CD4-positive, alpha-beta memory T cell (primary cell): ENCODE results near the gene EPB41. TPM values are rescaled to one million over a fixed set of nuclear protein-coding genes. Genes with fewer than 3 reads are reported as not detected.
"Not testable (repeated sequence)": the region's sequence is repeated elsewhere in the genome, so short reads cannot be mapped to it uniquely, and the experiment has no call there.

Experiments used
- CTCF ChIA-PET: fragments of 350-600 bp; sonication (Branson Sonifier 250); formaldehyde crosslinking; loops from one replicate; lab custom pipeline; 2021; ENCODE audit warnings: inconsistent platforms; ENCODE audit not compliant: partially characterized antibody; lab: Charles Lee
- POLR2A ChIA-PET: fragments of 350-600 bp; sonication (Branson Sonifier 250); formaldehyde crosslinking; loops from one replicate; lab custom pipeline; 2021; ENCODE audit not compliant: partially characterized antibody; lab: Charles Lee
- DNase-seq, 5 donors: peaks; one replicate each; pipeline versions ENCODE4 v3.0.0 to v3.0.0-alpha.2; 2020 to 2022; ENCODE audit warnings: mixed read lengths in 1 of 5
- H3K27ac ChIP-seq: one replicate; pipeline ENCODE4 v1.7.0; 2013; ENCODE audit warnings: low read depth, low read length
- H3K27me3 ChIP-seq: 2 replicates; pipeline ENCODE4 v1.7.0; 2013; ENCODE audit warnings: mild to moderate bottlenecking, low read length, moderate library complexity; ENCODE audit not compliant: insufficient read depth
- H3K36me3 ChIP-seq: 2 replicates; pipeline ENCODE4 v1.7.0; 2013; ENCODE audit warnings: mild to moderate bottlenecking, low read length, moderate library complexity; ENCODE audit not compliant: insufficient read depth
- H3K4me1 ChIP-seq: 2 replicates; pipeline ENCODE4 v1.7.0; 2013; ENCODE audit warnings: mild to moderate bottlenecking, low read length, moderate library complexity; ENCODE audit not compliant: insufficient read depth
- H3K4me3 ChIP-seq, 2 donors: one replicate each; pipeline ENCODE4 v1.7.0; 2013; ENCODE audit warnings: low read length in 2 of 2, mild to moderate bottlenecking in 1 of 2
- H3K9me3 ChIP-seq, 2 donors: one replicate each; pipeline ENCODE4 v1.7.0; 2013; ENCODE audit warnings: low read length in 2 of 2, control low read depth in 1 of 2; ENCODE audit not compliant: control insufficient read depth in 1 of 2
- H3K27ac Mint-ChIP-seq, 7 donors: one replicate each; pipeline ENCODE4 v1.8.0; 2020 to 2021; ENCODE audit warnings: mixed read lengths in 7 of 7, mild to moderate bottlenecking in 6 of 7, inconsistent platforms in 3 of 7, moderate library complexity in 3 of 7
- H3K27me3 Mint-ChIP-seq, 2 donors: one replicate each; pipeline ENCODE4 v1.8.0; 2020 to 2021; ENCODE audit warnings: mixed read lengths in 2 of 2
- H3K36me3 Mint-ChIP-seq, 2 donors: one replicate each; pipeline ENCODE4 v1.8.0; 2020 to 2021; ENCODE audit warnings: mixed read lengths in 2 of 2, inconsistent platforms in 1 of 2, mild to moderate bottlenecking in 1 of 2
- H3K4me1 Mint-ChIP-seq, 4 donors: one replicate each; pipeline ENCODE4 v1.8.0; 2020 to 2021; ENCODE audit warnings: mixed read lengths in 4 of 4, mild to moderate bottlenecking in 1 of 4
- H3K4me3 Mint-ChIP-seq, 8 donors: one replicate each; pipeline ENCODE4 v1.8.0; 2020 to 2021; ENCODE audit warnings: mixed read lengths in 8 of 8, mild to moderate bottlenecking in 7 of 8, moderate library complexity in 6 of 8, inconsistent platforms in 3 of 8
- H3K9me3 Mint-ChIP-seq, 8 donors: one replicate each; pipeline ENCODE4 v1.8.0; 2020 to 2021; ENCODE audit warnings: mixed read lengths in 8 of 8, mild to moderate bottlenecking in 5 of 8, inconsistent platforms in 3 of 8, moderate library complexity in 1 of 8
- intact Hi-C: fragments of 100-400 bp; cut with micrococcal nuclease; formaldehyde crosslinking; loops from one replicate; pipeline ENCODE4 v1.15.1; 2023
- polyA plus RNA-seq, 2 donors: library from polyadenylated mRNA; unstranded; fragments of 300-500 nt; fragmentation: Illumina TruSeq; gene quantifications; one replicate each; pipeline ENCODE4 v1.2.3, GENCODE V29; 2021
- total RNA-seq, 2 experiments: library from RNA; stranded (reverse); gene quantifications; one replicate each; pipeline ENCODE4 v1.2.3, GENCODE V29; 2021

EPB41 gene
- total and polyA plus RNA-seq, 4 experiments from 2014 or later: 56.1 to 321 (median 213) TPM

GRCh38 chr1:28936528-28936927, 22.2 kb downstream of the EPB41 start:
- no peaks in the 10 kb centered on the region for H3K27me3 ChIP-seq
- no peak for DNase-seq
- no peak overlapping the region for H3K4me3 ChIP-seq
- Mint-ChIP-seq H3K27ac (peak overlapping the region in 2 of 7 donors; percentile 4 to 27), H3K36me3 (peaks cover 0 to 5% of the 10 kb centered on the region in 2 donors), H3K27me3 (no peaks in the 10 kb centered on the region), H3K4me1 (peaks cover 62 to 90% (median 77%) of the 10 kb centered on the region in 4 donors), H3K9me3 (peaks cover 0 to 3% (median 0%) of the 10 kb centered on the region in 8 donors), H3K4me3 (peak overlapping the region in 4 of 8 donors; percentile 13 to 28 (median 22))
- ChIA-PET POLR2A (interaction anchor here (1.3 to 2.1 kb wide), 3 partner anchors 10 to 34 kb away, joined by 3 to 12 read pairs (median 10); partner anchors contain the start of gene EPB41), CTCF (interaction anchor here (1.3 kb wide), 1 partner anchor 97 kb away, joined by 5 read pairs; no protein-coding TSS in a partner anchor)
- no peak overlapping the region for H3K27ac ChIP-seq
- intact Hi-C loops: no loop called here
- H3K4me1 ChIP-seq: peaks cover 92% of the 10 kb centered on the region
- no peaks in the 10 kb centered on the region for H3K36me3 ChIP-seq
- H3K9me3 ChIP-seq: no peaks in the 10 kb centered on the region

DNA sequence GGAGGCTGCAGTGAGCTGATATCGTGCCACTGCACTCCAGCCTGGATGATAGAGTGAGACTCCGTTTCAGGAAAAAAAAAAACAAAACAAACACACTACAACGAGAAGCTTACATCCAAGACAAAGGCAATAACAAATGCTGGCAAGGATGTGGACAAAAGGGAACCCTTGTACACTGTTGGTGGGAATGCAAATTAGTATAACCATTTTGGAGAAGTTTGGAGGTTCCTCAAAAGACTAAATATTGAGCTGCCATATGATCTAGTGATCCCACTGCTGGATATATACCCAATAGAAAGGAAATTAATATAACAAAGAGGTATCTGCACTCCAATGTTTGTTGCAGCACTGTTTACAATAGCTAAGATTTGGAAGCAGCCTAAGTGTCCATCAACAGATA, 29.2 kb downstream of the EPB41 start:
- H3K27ac ChIP-seq, intact Hi-C loops, H3K36me3 Mint-ChIP-seq, DNase-seq, H3K27me3 ChIP-seq, H3K4me3 ChIP-seq, H3K27me3 Mint-ChIP-seq, H3K9me3 Mint-ChIP-seq, H3K9me3 ChIP-seq, H3K36me3 ChIP-seq: not testable (repeated sequence)
- peaks cover 77% of the 10 kb centered on the region for H3K4me1 ChIP-seq
- Mint-ChIP-seq H3K27ac (peak overlapping the region in 2 of 7 donors; percentile 80 to 85), H3K4me1 (peaks cover 45 to 85% (median 64%) of the 10 kb centered on the region in 4 donors), H3K4me3 (peak overlapping the region in 2 of 8 donors; percentile 17 to 55)
- ChIA-PET POLR2A (interaction anchor here (0.6 to 2.7 kb wide), 4 partner anchors 12 to 59 kb away, joined by 3 to 8 read pairs (median 4); no protein-coding TSS in a partner anchor), CTCF (interaction anchor here (0.9 to 1.1 kb wide), 2 partner anchors 10 kb away, joined by 3 read pairs; no protein-coding TSS in a partner anchor)

DNA sequence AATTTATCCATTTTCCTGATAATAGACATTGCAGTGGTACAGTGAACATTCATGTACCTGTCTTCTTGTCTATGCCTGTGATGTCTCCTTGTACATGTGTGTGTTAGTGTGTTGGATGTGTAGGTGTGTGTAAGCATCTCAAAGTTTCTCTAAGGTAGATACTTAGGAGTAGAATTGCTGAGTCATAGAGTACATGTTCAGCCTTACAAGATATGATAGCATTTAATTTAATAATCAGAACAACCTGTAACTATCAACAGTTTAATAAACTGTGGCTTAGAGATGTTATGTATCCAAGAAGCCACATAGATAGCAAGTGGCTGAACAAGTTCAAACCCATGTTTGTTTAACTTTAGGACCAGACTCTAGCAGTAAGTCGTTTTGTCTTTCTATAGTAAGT, 35.6 kb downstream of the EPB41 start:
- Histone ChIP-seq H3K27me3 (no peaks in the 10 kb centered on the region), H3K4me3 (no peak overlapping the region), H3K27ac (no peak overlapping the region), H3K4me1 (peaks cover 52% of the 10 kb centered on the region), H3K9me3 (no peaks in the 10 kb centered on the region), H3K36me3 (no peaks in the 10 kb centered on the region)
- intact Hi-C loops: loop anchor here (5.0 kb wide), 1 partner anchor 33 kb away; no protein-coding TSS in a partner anchor
- H3K9me3 Mint-ChIP-seq: no peaks in the 10 kb centered on the region
- POLR2A ChIA-PET: no interaction called here
- peaks cover 32 to 68% (median 48%) of the 10 kb centered on the region in 4 donors for H3K4me1 Mint-ChIP-seq
- no peaks in the 10 kb centered on the region for H3K27me3 Mint-ChIP-seq
- CTCF ChIA-PET: no interaction called here
- H3K27ac Mint-ChIP-seq: peak overlapping the region in 2 of 7 donors; percentile 37 to 42
- H3K36me3 Mint-ChIP-seq: peaks cover 4 to 9% of the 10 kb centered on the region in 2 donors
- H3K4me3 Mint-ChIP-seq: no peak overlapping the region
- no peak for DNase-seq

DNA sequence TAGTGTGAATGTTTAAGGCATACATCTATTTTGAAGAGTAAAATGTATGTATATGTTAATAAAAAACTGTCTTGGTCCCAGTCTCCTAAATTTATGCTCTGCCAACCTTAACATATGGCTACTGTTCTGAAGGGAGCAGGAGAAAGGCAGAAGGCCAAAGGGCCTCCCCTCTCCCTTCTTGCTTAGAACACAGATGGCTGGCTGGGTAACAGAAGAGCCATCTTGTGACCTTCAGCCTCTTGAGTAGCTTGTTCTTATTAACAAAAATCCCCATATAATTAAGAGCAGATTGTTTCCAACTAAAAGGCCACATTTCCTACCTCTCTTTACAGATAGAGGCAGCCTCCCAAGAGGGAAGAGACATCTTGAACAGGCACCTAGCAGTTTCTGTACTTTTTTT, 36.1 kb downstream of the EPB41 start:
- no peak overlapping the region for H3K4me3 Mint-ChIP-seq

DNA sequence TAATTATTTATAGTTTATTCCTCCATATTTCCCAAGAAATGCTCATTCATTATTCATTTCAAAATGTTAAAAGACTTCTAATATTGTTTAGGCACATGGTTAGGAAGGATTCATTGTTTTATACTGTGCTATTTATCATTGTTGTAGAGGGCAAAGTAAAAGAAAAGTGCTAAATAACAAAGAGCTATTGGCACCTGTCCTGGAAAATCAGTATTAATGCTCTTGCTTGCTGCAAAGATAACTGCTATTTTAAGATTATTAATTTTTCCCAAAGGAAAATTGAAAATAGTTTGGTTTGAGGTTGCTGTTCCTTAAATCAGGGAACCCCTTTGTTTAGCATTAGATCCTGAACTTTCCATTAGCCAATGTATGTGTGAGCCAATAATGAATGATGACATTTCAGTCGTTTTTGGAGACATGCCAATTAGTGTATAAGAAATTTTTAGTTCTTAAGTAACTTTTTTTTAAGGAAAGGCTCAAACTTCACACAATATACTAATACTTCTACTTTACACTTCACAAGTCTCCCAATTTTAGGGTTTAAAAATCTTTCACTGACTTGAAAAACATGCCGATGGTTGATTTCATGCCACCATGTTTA, 39.9 kb downstream of the EPB41 start:
- Histone ChIP-seq H3K27ac (no peak overlapping the region), H3K4me1 (peaks cover 39% of the 10 kb centered on the region), H3K9me3 (no peaks in the 10 kb centered on the region), H3K4me3 (no peak overlapping the region), H3K27me3 (no peaks in the 10 kb centered on the region), H3K36me3 (no peaks in the 10 kb centered on the region)
- Mint-ChIP-seq H3K4me3 (peak overlapping the region in 1 of 8 donors; percentile 54), H3K36me3 (peaks cover 4 to 9% of the 10 kb centered on the region in 2 donors), H3K27me3 (no peaks in the 10 kb centered on the region), H3K27ac (no peak overlapping the region), H3K4me1 (peaks cover 34 to 77% (median 54%) of the 10 kb centered on the region in 4 donors), H3K9me3 (peaks cover 0 to 2% (median 0%) of the 10 kb centered on the region in 8 donors)
- intact Hi-C loops: loop anchor here (5.0 kb wide), 1 partner anchor 37 kb away; no protein-coding TSS in a partner anchor
- ChIA-PET POLR2A (no interaction called here), CTCF (interaction anchor here (0.7 kb wide), 1 partner anchor 20 kb away, joined by 3 read pairs; no protein-coding TSS in a partner anchor)
- no peak for DNase-seq

More for the DNA sequence above, 36.1 kb downstream of the EPB41 start:
- peak overlapping the region in 2 of 7 donors; percentile 25 to 77 for H3K27ac Mint-ChIP-seq
- ChIA-PET POLR2A (no interaction called here), CTCF (no interaction called here)
- Histone ChIP-seq H3K36me3 (no peaks in the 10 kb centered on the region), H3K27ac (no peak overlapping the region), H3K27me3 (no peaks in the 10 kb centered on the region), H3K4me1 (peaks cover 54% of the 10 kb centered on the region), H3K9me3 (no peaks in the 10 kb centered on the region), H3K4me3 (no peak overlapping the region)
- H3K27me3 Mint-ChIP-seq: no peaks in the 10 kb centered on the region
- no peaks in the 10 kb centered on the region for H3K9me3 Mint-ChIP-seq
- intact Hi-C loops: loop anchor here (5.0 kb wide), 1 partner anchor 33 kb away; no protein-coding TSS in a partner anchor
- peaks cover 28 to 69% (median 49%) of the 10 kb centered on the region in 4 donors for H3K4me1 Mint-ChIP-seq
- peaks cover 5 to 9% of the 10 kb centered on the region in 2 donors for H3K36me3 Mint-ChIP-seq
- no peak for DNase-seq

DNA sequence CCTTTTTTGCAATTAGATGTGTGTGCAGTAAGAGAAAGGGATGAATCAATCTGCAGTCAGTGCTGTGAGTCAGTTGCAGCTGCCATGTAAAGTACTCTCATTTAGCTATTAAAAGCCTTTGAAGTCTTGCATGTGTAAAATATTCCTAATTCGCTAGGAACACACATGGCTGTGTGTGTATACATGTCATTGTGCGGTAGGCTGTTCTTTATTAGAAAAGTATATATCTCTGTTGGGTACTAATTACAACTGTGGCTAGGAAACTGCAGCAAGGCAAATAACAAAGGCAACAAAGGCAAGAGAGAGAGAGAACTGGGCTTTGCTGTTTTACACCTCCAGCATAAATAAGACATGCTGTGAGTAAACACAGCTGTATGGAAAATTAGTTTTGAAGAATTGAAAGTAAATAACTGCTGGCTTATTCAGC, 41.7 kb downstream of the EPB41 start:
- ChIA-PET CTCF (no interaction called here), POLR2A (interaction anchor here (2.0 kb wide), 1 partner anchor 42 kb away, joined by 6 read pairs; the partner anchor contains the start of gene EPB41)
- no peaks in the 10 kb centered on the region for H3K36me3 ChIP-seq
- Mint-ChIP-seq H3K27me3 (no peaks in the 10 kb centered on the region), H3K9me3 (peaks cover 0 to 2% (median 0%) of the 10 kb centered on the region in 8 donors), H3K4me1 (peaks cover 31 to 74% (median 53%) of the 10 kb centered on the region in 4 donors), H3K4me3 (peak overlapping the region in 4 of 8 donors; percentile 0 to 3 (median 2)), H3K27ac (peak overlapping the region in 2 of 7 donors; percentile 6 to 74), H3K36me3 (peaks cover 4 to 6% of the 10 kb centered on the region in 2 donors)
- no peaks in the 10 kb centered on the region for H3K9me3 ChIP-seq
- intact Hi-C loops: no loop called here
- peaks cover 49% of the 10 kb centered on the region for H3K4me1 ChIP-seq
- no peak overlapping the region for H3K4me3 ChIP-seq
- no peak overlapping the region for H3K27ac ChIP-seq
- no peak for DNase-seq
- H3K27me3 ChIP-seq: no peaks in the 10 kb centered on the region
